OCI-LY1 (cell line): ENCODE data around the gene SLC7A6OS.

Experiments used
- H2AFZ ChIP-seq: fragments of 200-600 bp; sonication (generic), shearing (Covaris generic); 2 replicates; pipeline ENCODE4 v1.6.0; 2014; ENCODE audit warnings: antibody characterized with exemption, mild to moderate bottlenecking, low read length
- H3F3A ChIP-seq: fragments of 200-600 bp; sonication (generic), shearing (Covaris generic); 2 replicates; pipeline ENCODE4 v1.6.0; 2014; ENCODE audit warnings: mild to moderate bottlenecking, antibody characterized with exemption, low read length, moderate library complexity; ENCODE audit not compliant: insufficient read depth
- H3K27ac ChIP-seq: fragments of 200-600 bp; sonication (generic); 2 replicates; pipeline ENCODE4 v1.5.1; 2014; ENCODE audit warnings: low read length, mixed run types, mild to moderate bottlenecking, low read depth; ENCODE audit not compliant: poor library complexity, severe bottlenecking
- H3K27me3 ChIP-seq: fragments of 200-600 bp; sonication (generic); 2 replicates; pipeline ENCODE4 v1.6.0; 2014; ENCODE audit warnings: antibody characterized with exemption, mild to moderate bottlenecking, low read length, moderate library complexity; ENCODE audit not compliant: insufficient read depth
- H3K36me3 ChIP-seq: fragments of 200-600 bp; sonication (generic); 2 replicates; pipeline ENCODE4 v1.6.1; 2014; ENCODE audit warnings: mild to moderate bottlenecking, antibody characterized with exemption, low read length, moderate library complexity, mixed read lengths; ENCODE audit not compliant: insufficient read depth
- H3K4me1 ChIP-seq: fragments of 200-600 bp; sonication (generic); 2 replicates; pipeline ENCODE4 v1.5.1; 2014; ENCODE audit warnings: mild to moderate bottlenecking, low read length, moderate library complexity; ENCODE audit not compliant: insufficient read depth, severe bottlenecking
- H3K4me2 ChIP-seq: fragments of 200-600 bp; sonication (generic), shearing (Covaris generic); 2 replicates; pipeline ENCODE4 v1.6.1; 2014; ENCODE audit warnings: low read length
- H3K4me3 ChIP-seq: fragments of 200-600 bp; sonication (generic); 2 replicates; pipeline ENCODE4 v1.5.1; 2014; ENCODE audit warnings: low read length, low read depth, mild to moderate bottlenecking, mixed read lengths; ENCODE audit not compliant: poor library complexity, severe bottlenecking
- H3K79me2 ChIP-seq: fragments of 200-600 bp; shearing (Covaris generic); 2 replicates; pipeline ENCODE4 v1.6.1; 2016; ENCODE audit warnings: mixed run types, low read length, mixed read lengths; ENCODE audit not compliant: insufficient read depth
- H3K9ac ChIP-seq: fragments of 200-600 bp; sonication (generic), shearing (Covaris generic); 2 replicates; pipeline ENCODE4 v1.6.1; 2014; ENCODE audit warnings: mild to moderate bottlenecking, low read length, mixed read lengths
- H3K9me2 ChIP-seq: fragments of 200-600 bp; sonication (generic), shearing (Covaris generic); 2 replicates; pipeline ENCODE4 v1.6.1; 2014; ENCODE audit warnings: low read depth, mild to moderate bottlenecking, low read length, mixed read lengths
- H3K9me3 ChIP-seq: fragments of 200-600 bp; shearing (Covaris generic); 2 replicates; pipeline ENCODE4 v1.6.1; 2014; ENCODE audit warnings: low read length, mixed read lengths
- H4K20me1 ChIP-seq: fragments of 200-600 bp; sonication (generic), shearing (Covaris generic); 2 replicates; pipeline ENCODE4 v1.6.0; 2016; ENCODE audit warnings: mild to moderate bottlenecking, low read length; ENCODE audit not compliant: insufficient read depth
- CTCF ChIP-seq: fragments of 200-600 bp; sonication (generic), shearing (Covaris generic); IDR thresholded peaks from 2 replicates; pipeline ENCODE4 v1.5.1; 2017; ENCODE audit warnings: mild to moderate bottlenecking, antibody characterized with exemption, low read length, moderate library complexity, mixed read lengths
- EZH2 ChIP-seq: fragments of 200-600 bp; sonication (generic), shearing (Covaris generic); IDR thresholded peaks from 2 replicates; pipeline ENCODE4 v1.8.0; 2017; ENCODE audit warnings: borderline replicate concordance, mixed run types, mild to moderate bottlenecking, antibody characterized with exemption, low read length, moderate library complexity, mixed read lengths

SLC7A6OS gene

GRCh38 chr16:68342620-68343019 lies 31.9 kb upstream of the SLC7A6OS start:
- no peaks in the 10 kb centered on the region for H3K79me2 ChIP-seq
- peaks cover 90% of the 10 kb centered on the region for H3K36me3 ChIP-seq
- no peaks in the 10 kb centered on the region for H3K27me3 ChIP-seq
- no peak overlapping the region for H2AFZ ChIP-seq
- H3F3A ChIP-seq: no peaks in the 10 kb centered on the region
- H3K9me2 ChIP-seq: no peaks in the 10 kb centered on the region
- peaks cover 15% of the 10 kb centered on the region for H3K4me1 ChIP-seq
- TF ChIP-seq EZH2 (no peak), CTCF (no peak)
- H3K27ac ChIP-seq: no peak overlapping the region
- no peaks in the 10 kb centered on the region for H3K9me3 ChIP-seq
- H4K20me1 ChIP-seq: no peaks in the 10 kb centered on the region
- H3K9ac ChIP-seq: no peak overlapping the region
- no peak overlapping the region for H3K4me3 ChIP-seq
- no peak overlapping the region for H3K4me2 ChIP-seq

GRCh38 chr16:68339214-68339613 lies 28.5 kb upstream of the SLC7A6OS start:
- H3K79me2 ChIP-seq: no peaks in the 10 kb centered on the region
- no peaks in the 10 kb centered on the region for H3K9me3 ChIP-seq
- H3K4me1 ChIP-seq: no peaks in the 10 kb centered on the region
- no peak overlapping the region for H3K4me3 ChIP-seq
- no peaks in the 10 kb centered on the region for H3K9me2 ChIP-seq
- H3K27me3 ChIP-seq: no peaks in the 10 kb centered on the region
- TF ChIP-seq EZH2 (no peak), CTCF (no peak)
- no peak overlapping the region for H3K9ac ChIP-seq
- no peaks in the 10 kb centered on the region for H4K20me1 ChIP-seq
- no peak overlapping the region for H3K4me2 ChIP-seq
- no peak overlapping the region for H3K27ac ChIP-seq
- peaks cover 79% of the 10 kb centered on the region for H3K36me3 ChIP-seq
- no peak overlapping the region for H2AFZ ChIP-seq
- H3F3A ChIP-seq: no peaks in the 10 kb centered on the region

GRCh38 chr16:68338326-68339119 lies 27.8 kb upstream of the SLC7A6OS start:
- peaks cover 77% of the 10 kb centered on the region for H3K36me3 ChIP-seq

More at GRCh38 chr16:68338326-68339119, 27.8 kb upstream of the SLC7A6OS start:
- Histone ChIP-seq H3K9ac (no peak overlapping the region), H3K4me2 (no peak overlapping the region), H3K4me1 (no peaks in the 10 kb centered on the region), H2AFZ (no peak overlapping the region), H3K4me3 (no peak overlapping the region), H3F3A (no peaks in the 10 kb centered on the region), H3K27ac (no peak overlapping the region), H3K9me2 (no peaks in the 10 kb centered on the region), H3K79me2 (no peaks in the 10 kb centered on the region), H3K9me3 (no peaks in the 10 kb centered on the region), H3K27me3 (no peaks in the 10 kb centered on the region), H4K20me1 (no peaks in the 10 kb centered on the region)
- TF ChIP-seq EZH2 (no peak), CTCF (no peak)
